HepG2 (cell line): ENCODE measurements around the gene SOWAHA. TPM values are rescaled to one million over a fixed set of nuclear protein-coding genes. Genes with fewer than 3 reads are reported as not detected.

Experiments used
- BCL6 ChIP-seq: IDR thresholded peaks from 2 replicates; pipeline ENCODE4 v1.6.1; 2016; ENCODE audit warnings: missing genetic modification reagents, missing compliant biosample characterization
- CCDC6 ChIP-seq: sonication (generic); formaldehyde crosslinking; IDR thresholded peaks from 2 replicates; pipeline ENCODE4 v1.8.1; 2022; ENCODE audit warnings: mild to moderate bottlenecking, missing genetic modification reagents, moderate library complexity
- NCOA1 ChIP-seq: sonication (generic); formaldehyde crosslinking; IDR thresholded peaks from 2 replicates; pipeline ENCODE4 v1.9.0; 2021; ENCODE audit warnings: missing genetic modification reagents
- NFKB2 ChIP-seq: sonication (generic); formaldehyde crosslinking; IDR thresholded peaks from 2 replicates; pipeline ENCODE4 v1.4.0; 2020; ENCODE audit warnings: missing genetic modification reagents, borderline replicate concordance
- POGZ ChIP-seq: sonication (generic); formaldehyde crosslinking; IDR thresholded peaks from 2 replicates; pipeline ENCODE4 v1.4.0; 2020; ENCODE audit warnings: mild to moderate bottlenecking, missing genetic modification reagents
- POLR2AphosphoS2 ChIP-seq: IDR thresholded peaks from 2 replicates; pipeline ENCODE4 v1.6.1; 2011; ENCODE audit warnings: low read depth, low read length, improper control_type of control experiment
- SPEN ChIP-seq: sonication (generic); formaldehyde crosslinking; IDR thresholded peaks from 2 replicates; pipeline ENCODE4 v1.5.1; 2020; ENCODE audit warnings: low read depth, mild to moderate bottlenecking, missing genetic modification reagents
- STAT6 ChIP-seq: sonication (generic); formaldehyde crosslinking; IDR thresholded peaks from 2 replicates; pipeline ENCODE4 v1.4.0; 2020; ENCODE audit warnings: missing genetic modification reagents, mild to moderate bottlenecking, borderline replicate concordance
- ZNF318 ChIP-seq: sonication (generic); formaldehyde crosslinking; IDR thresholded peaks from 2 replicates; pipeline ENCODE4 v1.4.0; 2020; ENCODE audit warnings: mild to moderate bottlenecking, missing genetic modification reagents
- polyA plus RNA-seq, 8 experiments: library from polyadenylated mRNA; depleted of rRNA in 3 of 8; stranded (reverse) in 7 of 8; unstranded in 1 of 8; fragments of >200 nt; fragmentation: Illumina TruSeq in 4 of 8; extraction: Trizol in 4 of 8; gene quantifications; 2 replicates each; pipeline versions ENCODE4 v1.2.1 to v1.2.3, GENCODE V29; 2011 to 2016; ENCODE audit warnings: low read depth in 4 of 8, missing spikeins in 1 of 8, mixed read lengths in 1 of 8; ENCODE audit not compliant: insufficient read depth in 1 of 8
- total RNA-seq, 5 experiments: library from RNA; depleted of rRNA; stranded (reverse); fragments of >200 nt; fragmentation: Illumina TruSeq; extraction: Trizol; gene quantifications; 2 replicates each; pipeline ENCODE4 v1.2.3, GENCODE V29; 2016; ENCODE audit warnings: low read depth in 1 of 5
- TF ChIP-seq, protein P1 (sequence below): sonication (generic); formaldehyde crosslinking; IDR thresholded peaks from 2 replicates; pipeline ENCODE4 v1.8.1; 2023; ENCODE audit warnings: mild to moderate bottlenecking, inconsistent platforms, moderate library complexity, missing genetic modification reagents, borderline replicate concordance
- TF ChIP-seq, protein P2 (sequence below): sonication (generic); formaldehyde crosslinking; conservative IDR thresholded peaks from 2 replicates; pipeline ENCODE4 v1.4.0; 2020; ENCODE audit warnings: mild to moderate bottlenecking, missing genetic modification reagents, moderate library complexity

The SOWAHA gene
- total and polyA plus RNA-seq, 2 of the 13 experiments (the other 11 are each of a cell fraction or from before 2014, with no cell fraction given): 0.95 to 1.9 TPM

- 0 out of 2 replicates have a peak, but pooled peaks have one; percentile 64 for TF ChIP-seq STAT6
- TF ChIP-seq NCOA1 (CRISPR knock-in tag): no peak
- TF ChIP-seq, protein P1, sequence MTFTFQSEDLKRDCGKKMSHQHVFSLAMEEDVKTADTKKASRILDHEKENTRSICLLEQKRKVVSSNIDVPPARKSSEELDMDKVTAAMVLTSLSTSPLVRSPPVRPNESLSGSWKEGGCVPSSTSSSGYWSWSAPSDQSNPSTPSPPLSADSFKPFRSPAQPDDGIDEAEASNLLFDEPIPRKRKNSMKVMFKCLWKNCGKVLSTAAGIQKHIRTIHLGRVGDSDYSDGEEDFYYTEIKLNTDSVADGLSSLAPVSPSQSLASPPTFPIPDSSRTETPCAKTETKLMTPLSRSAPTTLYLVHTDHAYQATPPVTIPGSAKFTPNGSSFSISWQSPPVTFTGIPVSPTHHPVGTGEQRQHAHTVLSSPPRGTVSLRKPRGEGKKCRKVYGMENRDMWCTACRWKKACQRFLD (CRISPR knock-in tag): no peak
- peak; percentile 57; the same call in 1 of the 2 replicates for TF ChIP-seq POGZ (CRISPR knock-in tag)
- TF ChIP-seq BCL6: peak; percentile 93
- TF ChIP-seq CCDC6 (CRISPR knock-in tag): 0 out of 2 replicates have a peak, but pooled peaks have one; percentile 60
- TF ChIP-seq POLR2AphosphoS2: no peak
- TF ChIP-seq NFKB2 (CRISPR knock-in tag): no peak
- peak; percentile 46; the same call in 1 of the 2 replicates for TF ChIP-seq SPEN
- 0 out of 2 replicates have a peak, but pooled peaks have one; percentile 57 for TF ChIP-seq ZNF318 (CRISPR knock-in tag)
- TF ChIP-seq, protein P2, sequence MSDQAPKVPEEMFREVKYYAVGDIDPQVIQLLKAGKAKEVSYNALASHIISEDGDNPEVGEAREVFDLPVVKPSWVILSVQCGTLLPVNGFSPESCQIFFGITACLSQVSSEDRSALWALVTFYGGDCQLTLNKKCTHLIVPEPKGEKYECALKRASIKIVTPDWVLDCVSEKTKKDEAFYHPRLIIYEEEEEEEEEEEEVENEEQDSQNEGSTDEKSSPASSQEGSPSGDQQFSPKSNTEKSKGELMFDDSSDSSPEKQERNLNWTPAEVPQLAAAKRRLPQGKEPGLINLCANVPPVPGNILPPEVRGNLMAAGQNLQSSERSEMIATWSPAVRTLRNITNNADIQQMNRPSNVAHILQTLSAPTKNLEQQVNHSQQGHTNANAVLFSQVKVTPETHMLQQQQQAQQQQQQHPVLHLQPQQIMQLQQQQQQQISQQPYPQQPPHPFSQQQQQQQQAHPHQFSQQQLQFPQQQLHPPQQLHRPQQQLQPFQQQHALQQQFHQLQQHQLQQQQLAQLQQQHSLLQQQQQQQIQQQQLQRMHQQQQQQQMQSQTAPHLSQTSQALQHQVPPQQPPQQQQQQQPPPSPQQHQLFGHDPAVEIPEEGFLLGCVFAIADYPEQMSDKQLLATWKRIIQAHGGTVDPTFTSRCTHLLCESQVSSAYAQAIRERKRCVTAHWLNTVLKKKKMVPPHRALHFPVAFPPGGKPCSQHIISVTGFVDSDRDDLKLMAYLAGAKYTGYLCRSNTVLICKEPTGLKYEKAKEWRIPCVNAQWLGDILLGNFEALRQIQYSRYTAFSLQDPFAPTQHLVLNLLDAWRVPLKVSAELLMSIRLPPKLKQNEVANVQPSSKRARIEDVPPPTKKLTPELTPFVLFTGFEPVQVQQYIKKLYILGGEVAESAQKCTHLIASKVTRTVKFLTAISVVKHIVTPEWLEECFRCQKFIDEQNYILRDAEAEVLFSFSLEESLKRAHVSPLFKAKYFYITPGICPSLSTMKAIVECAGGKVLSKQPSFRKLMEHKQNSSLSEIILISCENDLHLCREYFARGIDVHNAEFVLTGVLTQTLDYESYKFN (CRISPR knock-in tag): peak; percentile 95
Measured at GRCh38 chr5:132839426-132840301, 26.6 kb downstream of the SOWAHA start (continued).
